ENCODE data around the gene NEU3. TPM values are rescaled to one million over a fixed set of nuclear protein-coding genes. Genes with fewer than 3 reads are reported as not detected.

Gene NEU3
- total RNA-seq, 1 experiment from 2014 or later = 12.5 TPM

DNA sequence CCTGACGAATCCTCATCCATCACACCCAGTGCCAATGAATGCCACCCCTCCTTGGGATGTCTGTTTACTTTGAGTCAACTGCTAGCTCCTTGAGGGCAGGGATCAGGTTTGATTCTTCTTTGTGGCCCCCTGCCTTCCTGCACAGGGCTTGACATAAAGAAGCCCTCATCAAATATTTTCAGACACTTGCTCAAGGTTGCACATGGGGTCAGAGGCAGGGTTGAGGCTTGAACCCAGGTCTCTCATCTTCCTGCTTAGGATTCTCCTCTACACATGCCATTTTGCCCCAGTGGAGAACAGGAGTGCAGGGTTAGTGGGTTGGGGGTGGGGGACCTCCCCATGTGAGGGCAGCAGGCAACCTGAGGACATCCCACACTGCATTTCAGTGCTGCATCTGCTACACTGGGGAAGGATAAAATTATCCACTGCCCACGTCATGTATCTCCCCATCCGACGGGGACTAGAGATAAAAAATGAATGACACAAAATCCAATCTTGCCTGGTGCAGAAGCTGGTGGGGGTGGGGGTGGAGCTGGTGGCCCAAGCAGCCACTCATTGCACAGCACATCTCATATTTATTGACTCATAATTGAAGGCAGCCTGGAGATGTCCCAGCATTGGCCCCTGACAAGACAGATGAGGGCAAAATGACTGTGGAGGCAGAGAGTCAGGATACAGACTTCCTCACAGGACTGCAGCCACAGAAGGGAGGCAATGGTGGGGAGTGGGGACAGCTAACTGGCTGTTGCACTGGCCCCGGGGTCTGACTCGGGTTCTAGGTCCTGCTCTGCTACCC lies 41.3 kb downstream of the NEU3 start:
- intact Hi-C loops (cut with micrococcal nuclease) = no loop called here
- no TSS peak for BruUV-seq (replicated peaks)
- H3K4me3 ChIP-seq (replicated peaks in 1 of 2; ENCODE audit: low read depth in 1 of 2, low read length in 2 of 2) = no peak overlapping the region

DNA sequence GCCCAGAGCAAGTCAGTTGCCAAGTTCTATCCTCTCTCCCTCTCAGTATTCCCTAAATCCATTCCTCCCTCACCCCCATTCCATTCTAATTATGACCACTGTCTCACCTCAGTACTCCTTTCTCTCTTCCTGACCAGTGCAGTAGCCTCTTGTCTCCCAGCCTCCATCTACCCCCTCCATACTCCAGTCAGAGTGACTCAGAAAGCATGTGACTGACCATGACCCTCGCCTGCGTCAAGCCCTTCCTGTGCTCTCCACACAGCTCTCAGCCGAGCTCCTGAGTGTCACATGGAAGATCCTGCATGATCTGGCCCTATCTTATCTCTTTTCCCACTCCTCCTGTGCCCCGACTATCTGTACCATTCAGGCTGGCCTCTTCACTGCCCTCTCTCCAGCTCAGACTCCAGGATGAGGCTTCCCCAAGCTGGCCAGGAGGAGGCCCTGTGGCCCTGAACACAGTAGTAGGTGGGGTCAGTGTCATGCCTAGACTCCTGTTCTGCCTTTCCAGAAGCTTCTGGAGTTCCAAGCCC lies 42.6 kb downstream of the NEU3 start:
- no peak overlapping the region for H3K9ac ChIP-seq (ENCODE audit: low read length)
- H3K36me3 ChIP-seq (ENCODE audit: control insufficient read depth in 1 of 2, insufficient read depth in 2 of 2, low read length in 2 of 2) = no peaks in the 10 kb centered on the region
- no peaks in the 10 kb centered on the region for H3K9me3 ChIP-seq (ENCODE audit: control insufficient read depth in 1 of 2, insufficient read depth in 1 of 2, low read depth in 1 of 2, low read length in 2 of 2)
- H3K27me3 ChIP-seq (ENCODE audit: insufficient read depth, low read length) = no peaks in the 10 kb centered on the region
- DNase-seq (ENCODE audit: low read depth, low spot score) (no peak), ATAC-seq (no peak)
- H3K79me2 ChIP-seq (ENCODE audit: insufficient read depth, low read length) = no peaks in the 10 kb centered on the region
- BruUV-seq (replicated peaks) = no TSS peak
- peaks cover 11 to 22% of the 10 kb centered on the region in 2 experiments for H3K4me1 ChIP-seq (ENCODE audit: control insufficient read depth in 1 of 2, insufficient read depth in 2 of 2, low read length in 2 of 2)
- no peak overlapping the region for H3K4me3 ChIP-seq (replicated peaks in 1 of 2; ENCODE audit: low read depth in 1 of 2, low read length in 2 of 2)
- H3K9me2 ChIP-seq (ENCODE audit: insufficient read depth) = no peaks in the 10 kb centered on the region
- peak overlapping the region; percentile 52 for H3K4me2 ChIP-seq (ENCODE audit: low read length)
- CTCF ChIA-PET = interaction anchor here (0.8 to 3.5 kb wide), 9 partner anchors 8 to 218 kb away, joined by 3 to 17 read pairs (median 3); partner anchors contain the start of gene NEU3
- no peak overlapping the region for H3K27ac ChIP-seq (ENCODE audit: low read depth, low read length)
- RAD21 ChIA-PET (ENCODE audit: low non-redundant PET in 1 of 2, low total read pairs in 2 of 2, uncharacterized antibody in 2 of 2, unreplicated experiment in 2 of 2) = no interaction called here
- intact Hi-C loops (cut with micrococcal nuclease) = no loop called here
- H2AFZ ChIP-seq (ENCODE audit: low read depth, low read length, poor library complexity, severe bottlenecking) = no peak overlapping the region
- POLR2A ChIA-PET = no interaction called here
- TF ChIP-seq FOSL1 (IDR thresholded peaks at IDR 0.05; ENCODE audit: low read depth) (no peak), EGR1 (IDR thresholded peaks at IDR 0.05; ENCODE audit: low read depth) (no peak)
- H4K20me1 ChIP-seq (ENCODE audit: insufficient read depth) = no peaks in the 10 kb centered on the region

More for the DNA sequence above, 41.3 kb downstream of the NEU3 start:
- ChIA-PET POLR2A (no interaction called here), RAD21 (ENCODE audit: low non-redundant PET in 1 of 2, low total read pairs in 2 of 2, uncharacterized antibody in 2 of 2, unreplicated experiment in 2 of 2) (no interaction called here), CTCF (interaction anchor here (1.6 to 3.5 kb wide), 2 partner anchors 7 to 112 kb away, joined by 4 to 17 read pairs; no protein-coding TSS in a partner anchor)
- Histone ChIP-seq H3K27ac (ENCODE audit: low read depth, low read length) (no peak overlapping the region), H2AFZ (ENCODE audit: low read depth, low read length, poor library complexity, severe bottlenecking) (no peak overlapping the region), H3K9ac (ENCODE audit: low read length) (no peak overlapping the region), H4K20me1 (ENCODE audit: insufficient read depth) (no peaks in the 10 kb centered on the region), H3K4me1 (ENCODE audit: control insufficient read depth in 1 of 2, insufficient read depth in 2 of 2, low read length in 2 of 2) (peaks cover 0 to 11% of the 10 kb centered on the region in 2 experiments; a peak in 2 of 4 replicates), H3K9me2 (ENCODE audit: insufficient read depth) (no peaks in the 10 kb centered on the region), H3K4me2 (ENCODE audit: low read length) (no peak overlapping the region), H3K9me3 (ENCODE audit: control insufficient read depth in 1 of 2, insufficient read depth in 1 of 2, low read depth in 1 of 2, low read length in 2 of 2) (no peaks in the 10 kb centered on the region), H3K79me2 (ENCODE audit: insufficient read depth, low read length) (no peaks in the 10 kb centered on the region), H3K36me3 (ENCODE audit: control insufficient read depth in 1 of 2, insufficient read depth in 2 of 2, low read length in 2 of 2) (no peaks in the 10 kb centered on the region), H3K27me3 (ENCODE audit: insufficient read depth, low read length) (no peaks in the 10 kb centered on the region)
- ATAC-seq (no peak), DNase-seq (ENCODE audit: low read depth, low spot score) (no peak)
- TF ChIP-seq SIN3A (IDR thresholded peaks at IDR 0.05; ENCODE audit: low read depth) = no peak
